Neural cell (in vitro differentiated cells): Measurements from ENCODE around the gene GON4L. TPM values are rescaled to one million over a fixed set of nuclear protein-coding genes. Genes with fewer than 3 reads are reported as not detected.

ENCODE experiments used
- H2AFZ ChIP-seq: fragments of 200-600, 300-800 bp; sonication (generic), shearing (Covaris generic); 2 replicates; pipeline ENCODE4 v1.6.0; 2014; ENCODE audit warnings: low read depth, mild to moderate bottlenecking, antibody characterized with exemption, low read length, moderate library complexity
- H3F3A ChIP-seq: fragments of 200-600 bp; shearing (Covaris generic); 2 replicates; pipeline ENCODE4 v1.6.1; 2016; ENCODE audit warnings: mild to moderate bottlenecking, moderate library complexity, mixed read lengths, antibody characterized with exemption, low read length; ENCODE audit not compliant: insufficient read depth, poor library complexity, severe bottlenecking
- H3K27ac ChIP-seq: fragments of 200-600, 300-800 bp; sonication (generic), shearing (Covaris generic); 2 replicates; pipeline ENCODE4 v1.5.1; 2014; ENCODE audit warnings: mild to moderate bottlenecking, low read length, moderate library complexity
- H3K27me3 ChIP-seq: fragments of 300-800, 200-600 bp; sonication (generic), shearing (Covaris generic); 2 replicates; pipeline ENCODE4 v1.6.0; 2014; ENCODE audit warnings: mild to moderate bottlenecking, low read depth, low read length, moderate library complexity; ENCODE audit not compliant: insufficient read depth
- H3K36me3 ChIP-seq: fragments of 300-800, 200-600 bp; sonication (generic), shearing (Covaris generic); 2 replicates; pipeline ENCODE4 v1.5.1; 2014; ENCODE audit warnings: mild to moderate bottlenecking, antibody characterized with exemption, low read length, moderate library complexity; ENCODE audit not compliant: insufficient read depth
- H3K4me2 ChIP-seq: fragments of 300-800, 200-600 bp; sonication (generic), shearing (Covaris generic); 2 replicates; pipeline ENCODE4 v1.6.0; 2014; ENCODE audit warnings: mild to moderate bottlenecking, low read length
- H3K4me3 ChIP-seq: fragments of 300-800, 200-600 bp; sonication (generic), shearing (Covaris generic); 2 replicates; pipeline ENCODE4 v1.5.1; 2014; ENCODE audit warnings: mild to moderate bottlenecking, low read length, moderate library complexity
- H3K79me2 ChIP-seq: fragments of 200-600 bp; shearing (Covaris generic); replicated peaks from 2 replicates; pipeline ENCODE4 v1.6.0; 2014; ENCODE audit warnings: mild to moderate bottlenecking, low read length, moderate library complexity; ENCODE audit not compliant: insufficient read depth
- H3K9ac ChIP-seq: fragments of 300-800, 200-600 bp; sonication (generic), shearing (Covaris generic); 2 replicates; pipeline ENCODE4 v1.6.1; 2016; ENCODE audit warnings: mild to moderate bottlenecking, low read length, mixed read lengths
- H3K9me2 ChIP-seq: fragments of 200-600 bp; shearing (Covaris generic); 2 replicates; pipeline ENCODE4 v1.6.1; 2016; ENCODE audit warnings: mild to moderate bottlenecking, low read length, mixed read lengths; ENCODE audit not compliant: insufficient read depth
- H3K9me3 ChIP-seq: fragments of 200-600, 300-800 bp; sonication (generic), shearing (Covaris generic); 2 replicates; pipeline ENCODE4 v1.6.1; 2016; ENCODE audit warnings: mild to moderate bottlenecking, mixed run types, low read length, moderate library complexity, mixed read lengths
- H4K20me1 ChIP-seq: fragments of 200-600 bp; shearing (Covaris generic); 2 replicates; pipeline ENCODE4 v1.6.1; 2016; ENCODE audit warnings: mild to moderate bottlenecking, mixed run types; ENCODE audit not compliant: insufficient read depth
- EP300 ChIP-seq: fragments of 450-650 bp; conservative IDR thresholded peaks from 2 replicates; pipeline ENCODE4 v1.6.1; 2014; ENCODE audit warnings: antibody characterized with exemption, mild to moderate bottlenecking, moderate library complexity; ENCODE audit not compliant: poor library complexity, severe bottlenecking
- EZH2 ChIP-seq: fragments of 200-600, 300-800 bp; shearing (Covaris generic), sonication (generic); IDR thresholded peaks from 2 replicates; pipeline ENCODE4 v1.6.1; 2014; ENCODE audit warnings: antibody characterized with exemption, low read length, borderline replicate concordance, mild to moderate bottlenecking; ENCODE audit not compliant: insufficient read depth, poor library complexity, severe bottlenecking
- MXI1 ChIP-seq: fragments of 450-650 bp; conservative IDR thresholded peaks from 2 replicates; pipeline ENCODE4 v1.6.1; 2014; ENCODE audit warnings: antibody characterized with exemption, mild to moderate bottlenecking; ENCODE audit not compliant: poor library complexity, severe bottlenecking
- POLR2AphosphoS5 ChIP-seq: IDR thresholded peaks from 2 replicates; pipeline ENCODE4 v1.6.1; 2012
- RAD21 ChIP-seq: fragments of 450-650 bp; conservative IDR thresholded peaks from 2 replicates; pipeline ENCODE4 v1.6.1; 2014; ENCODE audit warnings: antibody characterized with exemption, mild to moderate bottlenecking, moderate library complexity
- SMC3 ChIP-seq: fragments of 450-650 bp; conservative IDR thresholded peaks from 2 replicates; pipeline ENCODE4 v1.6.1; 2014; ENCODE audit warnings: antibody characterized with exemption, mild to moderate bottlenecking, moderate library complexity; ENCODE audit not compliant: poor library complexity
- TAF1 ChIP-seq: IDR thresholded peaks from 2 replicates; pipeline ENCODE4 v1.6.1; 2012; ENCODE audit warnings: low read depth
- polyA plus RNA-seq: library from polyadenylated mRNA; depleted of rRNA; stranded (reverse); fragments of >200 nt; gene quantifications from 2 replicates; pipeline ENCODE4 v1.2.3, GENCODE V29; 2014
- TF ChIP-seq, protein P1 (sequence below): IDR thresholded peaks from 2 replicates; pipeline ENCODE4 v1.6.1; 2012; ENCODE audit warnings: borderline replicate concordance

Gene GON4L
- polyA plus RNA-seq, 1 donor from 2014 or later, result 30.2 TPM

DNA sequence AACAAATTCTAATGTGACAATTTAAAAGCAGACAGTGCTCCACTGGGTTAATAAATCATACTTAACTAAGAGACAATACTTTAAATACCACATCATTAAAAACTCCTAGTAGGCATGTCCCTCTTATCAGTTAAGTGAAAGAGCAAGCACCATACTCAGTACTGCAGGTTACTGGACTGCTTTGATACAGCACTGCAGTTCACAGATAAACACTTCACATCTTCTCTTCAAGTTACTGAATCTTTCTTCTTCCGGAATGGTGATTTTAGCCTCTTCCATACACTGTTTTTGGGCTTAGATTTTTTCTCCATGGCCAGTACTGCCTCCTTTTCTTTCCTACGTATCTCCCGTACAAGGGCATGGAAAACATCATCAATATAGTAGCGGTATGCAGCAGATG is 43.1 kb upstream of the GON4L start:
- no peak overlapping the region for H2AFZ ChIP-seq
- no peak overlapping the region for H3K27ac ChIP-seq
- H3K9ac ChIP-seq, result no peak overlapping the region
- peaks cover 9% of the 10 kb centered on the region for H3K36me3 ChIP-seq
- H3K4me3 ChIP-seq, result no peak overlapping the region
- H3K79me2 ChIP-seq, result no peaks in the 10 kb centered on the region
- no peaks in the 10 kb centered on the region for H4K20me1 ChIP-seq
- H3K27me3 ChIP-seq, result no peaks in the 10 kb centered on the region
- H3K9me2 ChIP-seq, result no peaks in the 10 kb centered on the region
- no peaks in the 10 kb centered on the region for H3F3A ChIP-seq
- H3K4me2 ChIP-seq, result no peak overlapping the region
- H3K9me3 ChIP-seq, result no peaks in the 10 kb centered on the region
- no peak for TF ChIP-seq TAF1
- TF ChIP-seq EP300, result no peak
- no peak for TF ChIP-seq MXI1
- no peak for TF ChIP-seq SMC3
- no peak for TF ChIP-seq POLR2AphosphoS5
- TF ChIP-seq EZH2, result no peak
- no peak for TF ChIP-seq RAD21

DNA sequence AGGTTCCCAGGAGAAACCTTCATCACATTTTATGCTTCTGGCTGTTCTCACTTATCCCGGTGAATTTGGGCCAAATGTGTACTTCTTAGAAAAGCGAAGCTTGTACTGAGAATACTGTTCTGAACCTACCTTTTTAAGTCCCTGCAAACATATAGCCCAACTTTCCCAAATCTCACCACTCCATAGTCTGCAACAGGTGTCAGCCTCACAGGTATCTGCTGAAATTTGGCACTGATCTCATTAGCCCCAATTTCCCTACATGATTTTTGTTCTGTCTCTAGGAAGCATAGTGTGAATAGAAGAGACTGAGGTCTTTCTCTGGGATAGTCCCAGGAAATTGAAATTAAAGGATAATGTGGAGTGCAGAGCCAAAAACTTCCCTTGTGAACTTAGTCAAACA is 42.7 kb upstream of the GON4L start:
- Histone ChIP-seq H3F3A (no peaks in the 10 kb centered on the region), H2AFZ (no peak overlapping the region), H3K27ac (no peak overlapping the region)

DNA sequence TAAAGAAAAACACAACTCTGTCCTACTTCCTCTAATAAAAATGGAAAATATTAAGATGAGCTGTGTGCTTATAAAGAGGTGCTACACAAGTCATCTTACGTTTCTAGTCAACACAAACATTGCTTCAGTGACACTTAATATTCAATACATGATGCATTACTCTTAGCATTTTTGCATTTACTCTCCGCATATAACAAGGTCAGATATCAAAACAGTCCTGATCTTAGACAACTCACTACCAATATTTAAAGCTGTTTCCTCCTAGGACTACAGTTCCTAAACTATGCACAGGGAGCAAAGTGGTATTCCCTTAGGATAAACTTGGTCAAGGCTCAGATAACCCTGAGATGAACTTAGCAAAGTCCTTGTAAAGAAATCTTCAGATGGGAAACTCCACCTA is 41.9 kb upstream of the GON4L start:
- Histone ChIP-seq H3K79me2 (no peaks in the 10 kb centered on the region), H3K4me3 (no peak overlapping the region), H3K4me2 (no peak overlapping the region), H3K9me2 (no peaks in the 10 kb centered on the region), H3K36me3 (peaks cover 9% of the 10 kb centered on the region), H3K9me3 (no peaks in the 10 kb centered on the region), H2AFZ (no peak overlapping the region), H3F3A (no peaks in the 10 kb centered on the region), H3K27ac (no peak overlapping the region), H3K27me3 (no peaks in the 10 kb centered on the region), H3K9ac (no peak overlapping the region), H4K20me1 (no peaks in the 10 kb centered on the region)
- no peak for TF ChIP-seq SMC3

More for the DNA sequence above, 42.7 kb upstream of the GON4L start:
- no peak overlapping the region for H3K4me2 ChIP-seq
- no peaks in the 10 kb centered on the region for H3K79me2 ChIP-seq
- H3K9ac ChIP-seq, result no peak overlapping the region
- H3K36me3 ChIP-seq, result peaks cover 9% of the 10 kb centered on the region
- no peaks in the 10 kb centered on the region for H3K9me3 ChIP-seq
- no peaks in the 10 kb centered on the region for H3K9me2 ChIP-seq
- H3K27me3 ChIP-seq, result no peaks in the 10 kb centered on the region
- TF ChIP-seq EP300 (no peak), RAD21 (no peak), POLR2AphosphoS5 (no peak), MXI1 (no peak)
- TF ChIP-seq, protein P1, sequence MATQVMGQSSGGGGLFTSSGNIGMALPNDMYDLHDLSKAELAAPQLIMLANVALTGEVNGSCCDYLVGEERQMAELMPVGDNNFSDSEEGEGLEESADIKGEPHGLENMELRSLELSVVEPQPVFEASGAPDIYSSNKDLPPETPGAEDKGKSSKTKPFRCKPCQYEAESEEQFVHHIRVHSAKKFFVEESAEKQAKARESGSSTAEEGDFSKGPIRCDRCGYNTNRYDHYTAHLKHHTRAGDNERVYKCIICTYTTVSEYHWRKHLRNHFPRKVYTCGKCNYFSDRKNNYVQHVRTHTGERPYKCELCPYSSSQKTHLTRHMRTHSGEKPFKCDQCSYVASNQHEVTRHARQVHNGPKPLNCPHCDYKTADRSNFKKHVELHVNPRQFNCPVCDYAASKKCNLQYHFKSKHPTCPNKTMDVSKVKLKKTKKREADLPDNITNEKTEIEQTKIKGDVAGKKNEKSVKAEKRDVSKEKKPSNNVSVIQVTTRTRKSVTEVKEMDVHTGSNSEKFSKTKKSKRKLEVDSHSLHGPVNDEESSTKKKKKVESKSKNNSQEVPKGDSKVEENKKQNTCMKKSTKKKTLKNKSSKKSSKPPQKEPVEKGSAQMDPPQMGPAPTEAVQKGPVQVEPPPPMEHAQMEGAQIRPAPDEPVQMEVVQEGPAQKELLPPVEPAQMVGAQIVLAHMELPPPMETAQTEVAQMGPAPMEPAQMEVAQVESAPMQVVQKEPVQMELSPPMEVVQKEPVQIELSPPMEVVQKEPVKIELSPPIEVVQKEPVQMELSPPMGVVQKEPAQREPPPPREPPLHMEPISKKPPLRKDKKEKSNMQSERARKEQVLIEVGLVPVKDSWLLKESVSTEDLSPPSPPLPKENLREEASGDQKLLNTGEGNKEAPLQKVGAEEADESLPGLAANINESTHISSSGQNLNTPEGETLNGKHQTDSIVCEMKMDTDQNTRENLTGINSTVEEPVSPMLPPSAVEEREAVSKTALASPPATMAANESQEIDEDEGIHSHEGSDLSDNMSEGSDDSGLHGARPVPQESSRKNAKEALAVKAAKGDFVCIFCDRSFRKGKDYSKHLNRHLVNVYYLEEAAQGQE, result no peak
- H3K4me3 ChIP-seq, result no peak overlapping the region
- H4K20me1 ChIP-seq, result no peaks in the 10 kb centered on the region
